Muscle layer of duodenum (tissue), 2 donors: ENCODE measurements around the gene USP33.
"Not testable (repeated sequence)": the region's sequence is repeated elsewhere in the genome, so short reads cannot be mapped to it uniquely, and the experiment has no call there.

Source experiments
- H3K27ac ChIP-seq: one replicate; pipeline ENCODE4 v1.7.0; 2013; ENCODE audit warnings: mild to moderate bottlenecking, low read length
- H3K27me3 ChIP-seq: one replicate; pipeline ENCODE4 v1.7.0; 2013; ENCODE audit warnings: low read depth, mild to moderate bottlenecking, control low read depth, low read length
- H3K36me3 ChIP-seq, 2 donors: one replicate each; pipeline ENCODE4 v1.7.0; 2013; ENCODE audit warnings: low read length in 2 of 2, control low read depth in 1 of 2, mild to moderate bottlenecking in 1 of 2; ENCODE audit not compliant: insufficient read depth in 2 of 2, control insufficient read depth in 1 of 2
- H3K4me1 ChIP-seq, 2 donors: one replicate each; pipeline ENCODE4 v1.7.0; 2013; ENCODE audit warnings: low read length in 2 of 2, mild to moderate bottlenecking in 2 of 2, control low read depth in 1 of 2, moderate library complexity in 1 of 2; ENCODE audit not compliant: insufficient read depth in 2 of 2, control insufficient read depth in 1 of 2
- H3K4me3 ChIP-seq, 2 donors: one replicate each; pipeline ENCODE4 v1.7.0; 2013; ENCODE audit warnings: low read length in 2 of 2, low read depth in 1 of 2, mild to moderate bottlenecking in 1 of 2
- H3K9me3 ChIP-seq, 2 donors: one replicate each; pipeline ENCODE4 v1.7.0; 2013; ENCODE audit warnings: low read length in 2 of 2, control low read depth in 1 of 2, mild to moderate bottlenecking in 1 of 2; ENCODE audit not compliant: control insufficient read depth in 1 of 2
- donor health status: healthy.

The USP33 gene

DNA sequence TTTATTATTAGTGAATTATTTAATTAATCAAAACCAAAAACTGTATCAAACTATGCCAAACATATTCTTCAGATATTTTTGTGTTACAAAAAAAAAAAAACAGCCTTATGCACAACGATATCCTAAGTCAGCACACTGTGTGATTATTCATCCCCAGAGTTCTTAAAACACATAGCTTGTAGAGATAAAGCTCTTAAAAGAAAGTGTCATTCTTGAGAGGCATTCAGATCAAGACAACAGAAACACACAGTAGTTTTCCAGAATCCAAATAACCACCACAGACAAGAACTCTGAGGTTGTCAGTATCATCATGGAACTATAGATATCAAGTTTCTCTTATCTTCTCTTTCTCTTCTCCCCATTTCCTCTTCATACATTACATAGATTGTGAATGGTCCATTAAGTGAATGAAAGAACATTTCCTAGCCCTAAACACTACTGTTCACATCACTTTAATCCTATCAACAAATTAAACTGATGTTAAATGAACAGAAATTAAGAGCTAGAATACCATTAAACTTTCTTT, 90.7 kb downstream of the USP33 start:
- H3K27me3 ChIP-seq, result no peaks in the 10 kb centered on the region
- H3K27ac ChIP-seq, result no peak overlapping the region
- H3K36me3 ChIP-seq, result no peaks in the 10 kb centered on the region
- no peak overlapping the region for H3K4me3 ChIP-seq
- no peaks in the 10 kb centered on the region for H3K9me3 ChIP-seq
- peaks cover 0 to 52% of the 10 kb centered on the region in 2 donors for H3K4me1 ChIP-seq

DNA sequence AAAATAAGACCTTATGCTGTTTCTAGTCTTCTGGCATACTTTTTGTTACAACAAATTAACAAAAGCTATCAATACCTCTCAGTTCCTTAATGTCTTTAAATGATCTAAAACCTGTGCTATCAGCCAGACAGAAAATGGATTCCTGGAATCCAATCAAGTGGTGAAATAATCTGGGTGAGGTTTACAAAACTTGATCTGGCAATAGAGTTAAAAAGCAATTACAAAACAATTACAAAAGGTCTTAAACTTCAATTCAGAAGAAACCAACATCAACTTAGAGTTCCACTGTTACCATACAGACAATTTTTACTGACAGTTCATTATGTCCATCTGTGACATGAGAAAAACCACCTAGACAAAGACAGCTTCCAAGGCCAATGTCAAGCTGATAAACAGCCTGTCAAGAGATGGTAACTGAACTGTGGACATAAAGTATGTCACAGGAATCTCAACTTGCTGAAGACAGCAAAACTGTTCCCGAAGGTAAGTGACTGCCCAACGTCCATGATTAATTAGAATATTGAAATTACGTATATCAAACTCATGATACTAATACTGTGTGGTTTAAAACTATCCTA, 94.6 kb downstream of the USP33 start:
- peaks cover 0 to 30% of the 10 kb centered on the region in 2 donors for H3K4me1 ChIP-seq
- no peaks in the 10 kb centered on the region for H3K36me3 ChIP-seq
- H3K4me3 ChIP-seq, result no peak overlapping the region
- no peaks in the 10 kb centered on the region for H3K9me3 ChIP-seq
- no peak overlapping the region for H3K27ac ChIP-seq
- H3K27me3 ChIP-seq, result no peaks in the 10 kb centered on the region

DNA sequence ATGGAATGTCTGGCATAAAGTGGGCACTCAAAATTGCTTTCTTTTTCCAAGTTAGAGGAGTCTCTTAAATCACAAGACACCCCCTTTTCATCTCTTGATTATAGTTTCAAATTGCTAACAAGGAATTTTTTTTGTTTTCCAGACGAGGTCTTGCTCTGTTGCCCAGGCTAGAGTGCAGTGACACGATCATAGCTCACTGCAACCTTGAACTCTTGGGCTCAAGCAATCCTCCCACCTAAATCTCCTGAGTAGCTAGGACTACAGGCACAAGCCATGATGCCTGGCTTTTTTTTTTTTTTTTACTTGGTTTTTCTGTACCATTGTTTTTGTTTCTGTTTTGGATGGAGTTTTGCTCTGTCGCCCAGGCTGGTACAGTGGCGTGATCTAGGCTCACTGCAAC, 98.0 kb downstream of the USP33 start:
- H3K4me3 ChIP-seq, result no peak overlapping the region
- no peaks in the 10 kb centered on the region for H3K27me3 ChIP-seq
- no peaks in the 10 kb centered on the region for H3K9me3 ChIP-seq
- H3K36me3 ChIP-seq, result no peaks in the 10 kb centered on the region
- H3K27ac ChIP-seq, result no peak overlapping the region
- H3K4me1 ChIP-seq, result peaks cover 0 to 16% of the 10 kb centered on the region in 2 donors

DNA sequence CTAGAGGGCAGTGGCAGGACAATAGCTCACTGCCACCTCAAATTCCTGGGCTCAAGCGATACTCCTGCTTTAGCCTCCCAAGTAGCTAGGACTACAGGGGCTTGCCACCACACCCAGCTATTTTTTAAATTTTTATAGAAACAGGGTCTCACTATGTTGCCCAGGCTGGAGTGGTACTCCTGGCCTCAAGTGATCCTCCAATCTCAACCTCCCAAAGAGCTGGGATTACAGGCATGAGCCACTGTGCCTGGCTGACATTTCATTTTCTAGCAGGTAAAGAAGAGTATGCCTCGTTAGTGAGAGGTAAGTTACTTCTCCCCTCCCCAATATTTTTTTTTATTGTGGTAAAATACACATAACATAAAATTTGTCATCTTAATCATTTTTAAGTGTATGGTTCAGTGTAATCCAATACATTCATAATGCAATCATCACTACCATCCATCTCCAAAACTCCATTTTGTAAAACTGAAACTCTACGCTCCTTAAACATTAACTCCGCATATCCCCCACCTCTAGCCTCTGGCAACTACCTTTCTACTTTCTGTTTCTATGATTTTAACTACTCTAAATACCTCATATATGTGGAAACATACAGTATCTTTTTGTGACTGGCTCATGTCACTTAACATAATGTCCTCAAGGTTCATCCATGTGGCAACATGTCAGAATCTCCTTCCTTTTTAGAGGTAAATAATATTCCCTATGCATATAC, 99.6 kb downstream of the USP33 start:
- Histone ChIP-seq H3K27me3 (no peaks in the 10 kb centered on the region), H3K36me3 (no peaks in the 10 kb centered on the region), H3K9me3 (no peaks in the 10 kb centered on the region), H3K27ac (no peak overlapping the region), H3K4me3 (no peak overlapping the region), H3K4me1 (peaks cover 0 to 10% of the 10 kb centered on the region in 2 donors)

DNA sequence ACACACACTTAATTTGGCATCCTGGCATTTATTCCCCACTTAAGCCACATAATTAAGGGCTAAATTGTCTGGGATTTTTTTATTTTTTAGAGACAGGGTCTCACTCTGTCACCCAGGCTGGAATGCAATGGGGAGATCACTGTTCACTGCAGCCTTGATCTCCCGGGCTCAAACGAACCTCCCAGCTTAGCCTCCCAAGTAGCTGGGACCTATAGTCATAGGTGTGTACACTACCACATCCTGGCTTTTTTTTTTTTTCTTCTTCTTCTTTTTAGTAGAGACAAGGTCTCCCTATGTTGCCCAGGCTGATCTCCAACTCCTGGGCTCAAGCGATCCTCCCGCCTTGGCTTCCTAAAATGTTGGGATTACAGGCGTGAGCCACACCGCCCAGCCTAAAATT, 101.4 kb downstream of the USP33 start:
- Histone ChIP-seq H3K4me3 (no peak overlapping the region), H3K36me3 (no peaks in the 10 kb centered on the region), H3K9me3 (no peaks in the 10 kb centered on the region), H3K27ac (no peak overlapping the region), H3K4me1 (no peaks in the 10 kb centered on the region), H3K27me3 (no peaks in the 10 kb centered on the region)

DNA sequence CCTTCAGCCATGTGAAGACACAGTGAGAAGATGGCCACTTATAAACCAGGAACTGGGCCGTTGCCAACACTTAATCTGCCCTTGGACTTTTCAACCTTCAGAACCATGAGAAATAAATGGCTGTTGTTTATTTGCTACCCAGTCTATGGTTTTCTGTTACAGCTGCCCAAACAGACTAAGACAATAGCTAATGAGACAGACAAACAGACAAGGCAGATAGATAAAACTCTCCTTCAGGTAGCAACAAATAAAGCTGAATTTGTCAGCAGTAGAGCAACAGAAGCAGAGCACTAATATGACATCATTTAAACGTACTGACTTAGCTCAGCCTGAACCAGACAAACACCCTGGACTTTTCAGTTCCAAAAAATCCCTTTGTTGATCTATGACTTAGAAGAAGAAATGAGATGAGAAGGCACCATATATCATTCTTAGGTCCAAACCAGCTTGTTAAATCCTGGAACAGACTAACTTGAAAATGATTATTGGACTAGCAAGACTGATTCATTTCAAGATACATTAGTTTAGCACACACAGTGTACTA, 104.1 kb downstream of the USP33 start:
- H3K9me3 ChIP-seq, result peaks cover 0 to 6% of the 10 kb centered on the region in 2 donors
- peaks cover 0 to 4% of the 10 kb centered on the region in 2 donors for H3K36me3 ChIP-seq
- no peak overlapping the region for H3K27ac ChIP-seq
- no peaks in the 10 kb centered on the region for H3K27me3 ChIP-seq
- no peak overlapping the region for H3K4me3 ChIP-seq
- peaks cover 0 to 4% of the 10 kb centered on the region in 2 donors for H3K4me1 ChIP-seq

DNA sequence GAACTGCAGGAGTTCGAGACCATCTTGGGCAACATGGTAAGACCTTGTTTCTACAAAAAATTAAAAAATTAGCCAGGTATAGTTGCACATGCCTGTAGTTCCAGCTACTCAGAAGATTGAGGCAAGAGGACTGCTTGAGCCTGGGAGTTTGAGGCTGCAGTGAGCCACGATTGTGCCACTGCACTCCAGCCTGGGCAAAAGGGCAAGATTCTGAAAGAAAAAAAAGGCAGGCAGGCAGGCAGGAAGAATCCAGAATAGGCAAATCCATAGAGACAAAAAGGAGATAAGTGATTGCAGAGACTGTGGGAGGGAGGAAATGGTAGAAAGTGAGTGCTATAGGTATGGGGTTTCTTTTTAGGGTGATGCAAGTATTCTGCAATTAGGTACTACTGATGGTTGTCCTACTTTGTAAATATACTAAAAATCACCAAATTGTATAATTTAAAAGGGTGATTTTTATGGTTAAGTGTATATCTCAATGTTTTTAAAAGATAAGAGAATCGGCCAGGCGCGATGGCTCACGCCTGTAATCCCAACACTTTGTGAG, 106.6 kb downstream of the USP33 start:
- H3K9me3 ChIP-seq, result peaks cover 5 to 18% of the 10 kb centered on the region in 2 donors
- H3K4me1 ChIP-seq, result peaks cover 0 to 4% of the 10 kb centered on the region in 2 donors
- H3K36me3 ChIP-seq, result peaks cover 0 to 9% of the 10 kb centered on the region in 2 donors
- no peak overlapping the region for H3K27ac ChIP-seq
- no peaks in the 10 kb centered on the region for H3K27me3 ChIP-seq
- no peak overlapping the region for H3K4me3 ChIP-seq

DNA sequence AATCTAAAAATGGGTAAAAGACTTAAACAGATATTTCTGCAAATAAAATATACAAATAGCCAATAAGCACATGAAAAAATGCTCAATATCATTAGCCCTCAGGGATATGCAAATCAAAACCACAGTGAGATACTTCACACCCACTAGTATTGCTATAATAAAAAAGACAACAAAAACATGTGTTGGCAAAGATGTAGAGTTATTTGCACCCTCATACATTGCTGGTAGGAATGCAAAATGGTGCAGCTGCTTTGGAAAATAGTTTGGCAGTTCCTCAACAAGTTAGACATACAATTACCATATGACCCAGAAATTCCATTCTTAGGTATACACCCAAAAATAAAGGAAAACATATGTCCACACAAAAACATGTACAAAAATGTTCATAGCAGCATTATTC, 107.4 kb downstream of the USP33 start:
- Histone ChIP-seq H3K36me3 (peaks cover 0 to 9% of the 10 kb centered on the region in 2 donors), H3K4me1 (peaks cover 0 to 4% of the 10 kb centered on the region in 2 donors), H3K27ac (no peak overlapping the region), H3K27me3 (no peaks in the 10 kb centered on the region), H3K9me3 (peaks cover 5 to 18% of the 10 kb centered on the region in 2 donors), H3K4me3 (no peak overlapping the region)

DNA sequence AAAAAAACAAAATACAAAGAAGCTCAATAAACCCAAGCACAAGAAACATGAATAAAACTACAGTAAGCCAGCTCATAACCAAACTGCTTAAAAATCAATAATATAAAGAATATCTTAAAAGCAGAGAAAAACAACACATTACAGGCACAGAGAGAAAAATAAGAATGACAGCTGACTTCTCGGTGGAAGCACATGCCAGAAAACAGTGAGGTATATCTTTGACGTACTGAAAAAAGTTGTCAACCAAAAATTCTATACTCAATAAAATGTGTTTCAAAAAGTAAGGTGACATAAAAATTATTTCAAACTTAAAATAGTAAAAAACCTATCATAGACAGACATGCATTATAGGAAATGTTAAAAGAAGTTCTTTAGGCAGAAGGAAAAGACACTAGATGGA, 110.5 kb downstream of the USP33 start:
- H3K4me3 ChIP-seq, result no peak overlapping the region
- H3K27me3 ChIP-seq, result no peaks in the 10 kb centered on the region
- no peak overlapping the region for H3K27ac ChIP-seq
- H3K36me3 ChIP-seq, result peaks cover 3 to 9% of the 10 kb centered on the region in 2 donors
- H3K4me1 ChIP-seq, result peaks cover 0 to 4% of the 10 kb centered on the region in 2 donors
- H3K9me3 ChIP-seq, result peaks cover 5 to 18% of the 10 kb centered on the region in 2 donors

DNA sequence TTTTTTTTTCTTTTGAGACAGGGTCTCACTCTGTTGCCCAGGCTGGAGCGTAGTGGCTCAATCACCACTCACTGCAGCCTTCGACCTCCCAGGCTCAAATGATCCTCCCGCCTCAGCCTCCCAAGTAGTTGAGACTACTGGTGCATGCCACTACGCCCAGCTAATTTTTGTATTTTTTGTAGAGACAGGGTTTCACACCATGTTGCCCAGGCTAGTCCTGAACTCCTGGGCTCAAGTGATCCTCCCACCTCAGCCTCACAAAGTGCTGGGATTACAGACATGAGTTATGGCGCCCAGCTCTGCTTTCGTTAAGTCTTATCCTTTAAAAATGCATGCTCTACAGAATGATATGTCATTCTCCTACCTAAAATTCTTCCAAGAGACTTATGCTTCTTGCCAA, 113.4 kb downstream of the USP33 start:
- H3K27ac ChIP-seq, H3K27me3 ChIP-seq, H3K36me3 ChIP-seq, H3K4me1 ChIP-seq, H3K4me3 ChIP-seq: not testable (repeated sequence)
- peaks cover 5 to 18% of the 10 kb centered on the region in 2 donors for H3K9me3 ChIP-seq
